Activated naive CD8-positive, alpha-beta T cell (primary cell): ENCODE results near the gene PDE9A.

Experiments
- H3K27ac Mint-ChIP-seq: one replicate; pipeline ENCODE4 v1.8.0; 2021; ENCODE audit warnings: mixed read lengths
- H3K27me3 Mint-ChIP-seq: one replicate; pipeline ENCODE4 v1.8.0; 2021; ENCODE audit warnings: mixed read lengths
- H3K36me3 Mint-ChIP-seq: one replicate; pipeline ENCODE4 v1.8.0; 2021; ENCODE audit warnings: mixed read lengths
- H3K4me1 Mint-ChIP-seq: one replicate; pipeline ENCODE4 v1.8.0; 2021; ENCODE audit warnings: low read depth, mixed read lengths
- H3K4me3 Mint-ChIP-seq: one replicate; pipeline ENCODE4 v1.8.0; 2021; ENCODE audit warnings: mild to moderate bottlenecking, mixed read lengths
- H3K9me3 Mint-ChIP-seq: one replicate; pipeline ENCODE4 v1.8.0; 2021; ENCODE audit warnings: low read depth, mixed read lengths

PDE9A gene

DNA sequence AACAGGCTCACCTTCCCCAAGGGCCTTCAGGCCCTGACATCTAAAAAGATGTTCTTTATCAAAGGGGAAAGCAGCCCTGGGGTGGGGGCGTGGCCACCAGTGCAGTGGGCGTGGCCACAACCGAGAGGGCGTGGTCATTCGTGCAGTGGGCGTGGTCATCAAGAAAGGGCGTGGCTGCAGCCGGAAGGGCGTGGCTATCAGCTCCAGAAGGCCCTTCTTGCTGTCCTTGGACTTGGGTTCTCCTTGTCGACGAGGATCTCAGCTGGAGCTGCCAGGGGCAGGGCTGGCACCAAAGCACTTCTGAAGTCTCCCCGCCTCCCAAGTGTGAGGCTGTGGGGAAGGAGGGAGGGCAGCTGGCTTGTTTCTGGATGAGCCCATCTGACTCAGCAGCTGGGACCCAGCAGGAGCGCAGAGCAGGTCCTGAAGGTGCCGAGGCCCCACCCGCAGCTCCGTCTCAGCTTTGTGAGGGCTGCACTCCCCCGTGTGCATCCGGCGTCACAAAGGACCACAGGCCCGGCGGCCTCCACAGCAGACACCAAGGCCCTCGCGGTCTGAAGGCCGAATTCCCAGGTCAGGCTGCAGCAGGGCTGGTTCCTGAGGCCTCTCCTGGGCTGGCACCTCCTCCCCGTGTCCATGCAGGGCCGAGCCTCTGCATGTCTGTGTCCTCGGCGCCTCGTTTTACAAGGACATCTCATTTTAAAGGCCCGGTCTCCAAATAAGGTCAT, 12.8 kb downstream of the PDE9A start:
- peaks cover 2% of the 10 kb centered on the region for H3K4me1 Mint-ChIP-seq
- H3K4me3 Mint-ChIP-seq, result no peak overlapping the region
- H3K9me3 Mint-ChIP-seq, result no peaks in the 10 kb centered on the region
- H3K36me3 Mint-ChIP-seq, result no peaks in the 10 kb centered on the region
- no peak overlapping the region for H3K27ac Mint-ChIP-seq
- no peaks in the 10 kb centered on the region for H3K27me3 Mint-ChIP-seq

DNA sequence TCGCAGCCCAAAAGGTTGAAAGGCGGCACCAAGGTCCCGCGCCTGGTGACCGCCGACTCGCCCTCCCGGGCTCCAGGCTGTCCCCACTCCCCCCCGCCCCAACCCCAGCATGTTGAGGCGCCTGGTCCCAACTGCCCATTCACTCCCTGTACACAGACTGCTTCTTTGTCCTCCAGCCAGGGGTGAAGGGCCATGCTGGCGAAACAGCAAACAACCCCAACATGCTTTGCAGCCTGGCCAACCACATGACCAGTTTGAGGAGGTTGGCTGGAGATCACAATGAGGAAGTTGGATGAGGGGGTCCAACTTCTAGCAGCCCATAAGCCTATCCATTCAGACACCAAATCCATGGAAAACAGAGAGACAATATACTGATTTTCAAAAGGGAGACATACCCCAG, 13.5 kb downstream of the PDE9A start:
- Mint-ChIP-seq H3K27me3 (no peaks in the 10 kb centered on the region), H3K9me3 (no peaks in the 10 kb centered on the region), H3K36me3 (no peaks in the 10 kb centered on the region), H3K4me3 (no peak overlapping the region), H3K27ac (no peak overlapping the region), H3K4me1 (peaks cover 2% of the 10 kb centered on the region)

DNA sequence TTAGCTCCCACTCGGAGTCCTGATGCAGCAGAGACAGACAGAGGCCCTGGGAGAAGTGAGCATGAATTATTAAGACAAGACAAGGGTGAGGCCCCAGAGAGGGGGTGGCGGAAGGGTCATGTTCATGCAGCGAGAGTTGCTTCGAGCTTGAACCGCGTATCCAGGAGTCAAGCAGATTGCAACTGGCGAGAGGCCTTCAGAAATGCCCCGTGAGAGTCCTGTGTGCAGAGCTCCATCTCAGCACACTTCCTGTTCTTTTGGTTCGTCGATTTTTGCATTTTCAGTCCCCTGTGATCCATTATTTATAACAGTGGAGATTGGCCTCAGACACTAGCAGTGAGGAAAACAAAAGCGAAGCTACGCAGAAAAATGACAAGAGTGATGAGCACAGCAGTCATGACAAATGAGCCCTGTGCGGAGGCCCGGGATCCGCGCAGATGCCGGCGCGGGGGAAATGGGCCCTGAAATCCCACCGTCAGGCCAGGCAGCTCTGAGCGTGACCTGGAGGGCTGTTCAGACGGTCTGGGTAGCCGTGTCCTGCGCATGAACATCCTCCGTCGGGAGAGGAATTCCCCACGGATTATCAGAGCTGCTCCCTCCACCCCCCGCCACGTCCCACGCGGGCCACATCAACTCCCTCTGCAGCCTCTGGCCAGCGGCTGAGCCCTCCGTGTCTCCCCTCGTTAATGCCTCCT, 15.0 kb downstream of the PDE9A start:
- peaks cover 2% of the 10 kb centered on the region for H3K4me1 Mint-ChIP-seq
- no peak overlapping the region for H3K4me3 Mint-ChIP-seq
- no peaks in the 10 kb centered on the region for H3K9me3 Mint-ChIP-seq
- no peak overlapping the region for H3K27ac Mint-ChIP-seq
- H3K27me3 Mint-ChIP-seq, result no peaks in the 10 kb centered on the region
- no peaks in the 10 kb centered on the region for H3K36me3 Mint-ChIP-seq

DNA sequence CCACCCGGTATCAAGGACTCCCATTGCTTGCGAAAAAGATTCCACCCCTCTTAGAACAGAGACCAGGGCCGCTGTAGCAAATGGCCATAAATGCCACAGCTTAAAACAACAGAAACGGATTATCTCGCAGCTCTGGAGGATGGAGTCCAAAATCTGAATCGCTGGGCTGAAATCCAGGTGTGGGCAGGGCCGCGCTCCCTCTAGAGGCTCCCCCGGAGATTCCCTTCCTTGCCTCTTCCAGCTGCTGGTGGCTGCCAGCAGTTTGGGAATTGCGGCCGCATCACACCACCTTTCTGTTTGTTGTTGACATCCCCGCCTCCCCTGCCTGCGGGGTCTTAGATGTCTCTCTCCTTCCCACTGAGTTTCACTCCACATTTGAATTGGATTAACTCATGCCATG, 15.6 kb downstream of the PDE9A start:
- Mint-ChIP-seq H3K9me3 (no peaks in the 10 kb centered on the region), H3K27me3 (no peaks in the 10 kb centered on the region), H3K36me3 (no peaks in the 10 kb centered on the region), H3K4me1 (peaks cover 2% of the 10 kb centered on the region), H3K27ac (no peak overlapping the region), H3K4me3 (no peak overlapping the region)

DNA sequence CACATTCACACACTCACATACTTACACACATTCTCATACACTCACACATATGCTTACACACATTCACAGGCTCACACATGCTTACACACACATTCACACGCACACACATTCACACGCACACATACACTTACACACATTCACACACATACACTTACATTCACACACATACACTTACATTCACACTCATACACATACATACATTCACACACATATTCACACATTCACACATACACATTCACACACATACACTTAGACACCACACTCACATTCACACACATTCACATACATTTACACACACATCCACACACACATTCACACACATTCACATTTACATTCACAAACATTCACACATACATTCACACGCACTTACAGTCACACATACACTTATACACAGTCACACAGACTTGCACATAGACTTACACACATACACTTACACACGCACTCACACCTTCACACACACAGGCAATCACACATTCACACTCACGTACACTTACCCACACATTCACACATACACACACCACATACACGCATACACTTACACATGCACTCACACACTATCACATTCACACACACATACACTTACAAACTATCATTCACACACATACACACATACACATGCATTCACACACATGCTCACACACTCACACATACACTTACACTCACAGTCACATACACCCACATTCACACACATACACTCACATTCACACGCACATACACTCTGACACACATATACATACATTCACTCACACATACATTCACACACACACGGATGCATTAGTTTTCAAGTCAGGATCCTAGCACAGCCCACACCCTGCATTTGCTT, 16.8 kb downstream of the PDE9A start:
- peaks cover 2% of the 10 kb centered on the region for H3K4me1 Mint-ChIP-seq
- no peaks in the 10 kb centered on the region for H3K27me3 Mint-ChIP-seq
- H3K4me3 Mint-ChIP-seq, result no peak overlapping the region
- no peaks in the 10 kb centered on the region for H3K9me3 Mint-ChIP-seq
- no peaks in the 10 kb centered on the region for H3K36me3 Mint-ChIP-seq
- H3K27ac Mint-ChIP-seq, result no peak overlapping the region

DNA sequence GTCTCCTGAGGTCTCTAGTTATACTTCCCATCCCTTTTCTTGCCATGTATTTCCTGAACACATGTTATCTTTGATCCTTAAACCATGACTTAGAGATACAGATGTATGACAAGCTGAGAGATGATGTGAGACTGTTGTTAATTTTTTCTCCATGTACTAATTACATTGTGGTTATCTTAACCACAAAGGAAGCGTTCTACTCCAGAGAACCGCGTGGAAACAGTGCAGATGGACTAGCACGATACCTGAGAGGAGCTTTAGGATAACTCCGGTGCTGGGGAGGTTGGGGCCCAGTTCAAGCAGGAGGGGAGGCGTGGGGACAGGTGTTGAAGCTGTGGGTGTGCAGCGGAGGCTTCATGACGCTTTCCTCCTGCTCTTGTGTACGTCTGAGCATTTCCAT, 17.5 kb downstream of the PDE9A start:
- no peak overlapping the region for H3K27ac Mint-ChIP-seq
- H3K4me1 Mint-ChIP-seq, result peaks cover 2% of the 10 kb centered on the region
- H3K4me3 Mint-ChIP-seq, result no peak overlapping the region
- H3K9me3 Mint-ChIP-seq, result no peaks in the 10 kb centered on the region
- H3K36me3 Mint-ChIP-seq, result no peaks in the 10 kb centered on the region
- no peaks in the 10 kb centered on the region for H3K27me3 Mint-ChIP-seq

DNA sequence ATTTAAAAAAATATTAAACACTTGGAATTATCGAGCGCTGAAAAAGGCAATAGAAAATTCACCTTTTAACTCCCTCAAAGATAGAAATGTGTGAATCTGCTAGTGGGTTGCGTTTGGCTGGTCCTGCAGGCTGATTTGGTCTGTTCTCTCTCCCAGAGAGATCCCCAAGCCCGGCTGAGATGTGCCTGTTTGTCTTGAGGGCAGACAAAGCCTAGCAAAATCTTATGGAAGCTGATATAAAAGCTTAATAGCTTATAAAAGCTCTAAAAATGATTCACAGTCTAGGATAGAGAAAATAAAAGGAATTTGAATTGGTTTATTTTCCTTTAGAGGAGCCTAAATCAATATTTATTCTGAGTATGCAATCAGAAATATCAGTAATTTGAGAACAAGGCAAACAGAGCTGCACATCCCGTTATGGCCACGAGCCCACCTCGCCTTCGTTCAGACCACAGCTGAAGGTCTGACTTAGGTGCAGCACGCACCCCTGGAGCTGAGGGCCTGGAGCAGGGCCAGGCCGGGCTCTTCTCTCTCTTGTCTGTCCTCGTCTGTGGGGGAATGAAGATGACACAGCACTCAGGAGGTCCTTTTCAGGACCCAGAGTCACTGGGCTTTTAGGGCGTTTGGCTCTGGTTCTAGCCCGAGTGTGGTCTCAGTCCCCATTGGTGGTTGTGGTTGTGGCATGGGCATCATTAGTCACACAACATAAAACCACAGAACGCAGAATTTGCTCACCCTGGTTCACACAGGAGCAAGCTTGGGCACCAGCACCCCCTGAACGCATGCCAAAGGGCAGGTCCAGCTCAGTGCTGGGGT, 18.6 kb downstream of the PDE9A start:
- H3K27ac Mint-ChIP-seq, result no peak overlapping the region

DNA sequence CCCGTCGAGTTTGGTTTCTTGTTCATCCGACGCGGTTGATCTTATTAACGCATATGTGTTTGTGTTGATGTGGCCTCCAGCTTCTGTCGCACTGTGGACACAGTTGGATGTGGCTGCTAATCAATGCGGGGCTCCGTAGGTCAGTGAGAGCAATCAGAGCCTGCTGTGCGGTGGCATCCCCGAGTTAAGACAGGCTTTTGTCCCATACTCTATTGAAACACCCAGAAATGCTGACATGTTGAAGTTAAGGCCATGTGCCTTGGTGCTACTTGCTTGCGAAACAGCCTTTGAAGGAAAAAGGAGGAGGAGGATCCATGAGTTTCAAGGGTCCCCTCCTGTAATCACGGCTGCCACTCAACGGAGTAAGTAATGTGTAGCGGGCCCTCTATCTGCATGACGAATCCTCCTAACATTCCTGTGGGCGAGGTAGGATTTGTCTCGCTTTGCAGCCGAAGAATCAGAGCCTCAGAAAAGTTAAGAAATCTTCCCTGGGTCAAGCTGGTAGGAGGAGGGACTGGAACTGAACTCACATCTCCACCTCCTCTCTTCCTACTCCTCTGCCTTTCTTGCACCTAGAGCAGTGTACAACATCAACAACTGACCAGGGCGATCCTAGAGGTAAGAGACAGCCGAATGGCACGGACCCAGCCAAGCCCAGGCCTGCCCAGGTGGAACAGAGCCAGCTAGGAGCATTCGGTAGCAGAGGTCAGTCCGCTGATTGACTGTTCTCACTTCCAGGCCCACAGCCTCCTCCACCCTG, 19.5 kb downstream of the PDE9A start:
- peaks cover 13% of the 10 kb centered on the region for H3K4me1 Mint-ChIP-seq
- peak overlapping the region; percentile 28 for H3K27ac Mint-ChIP-seq
- H3K9me3 Mint-ChIP-seq, result no peaks in the 10 kb centered on the region
- no peaks in the 10 kb centered on the region for H3K27me3 Mint-ChIP-seq
- H3K4me3 Mint-ChIP-seq, result no peak overlapping the region
- H3K36me3 Mint-ChIP-seq, result no peaks in the 10 kb centered on the region

More for the DNA sequence above, 18.6 kb downstream of the PDE9A start:
- no peaks in the 10 kb centered on the region for H3K9me3 Mint-ChIP-seq
- H3K4me1 Mint-ChIP-seq, result peaks cover 5% of the 10 kb centered on the region
- H3K36me3 Mint-ChIP-seq, result no peaks in the 10 kb centered on the region
- no peaks in the 10 kb centered on the region for H3K27me3 Mint-ChIP-seq
- H3K4me3 Mint-ChIP-seq, result no peak overlapping the region

DNA sequence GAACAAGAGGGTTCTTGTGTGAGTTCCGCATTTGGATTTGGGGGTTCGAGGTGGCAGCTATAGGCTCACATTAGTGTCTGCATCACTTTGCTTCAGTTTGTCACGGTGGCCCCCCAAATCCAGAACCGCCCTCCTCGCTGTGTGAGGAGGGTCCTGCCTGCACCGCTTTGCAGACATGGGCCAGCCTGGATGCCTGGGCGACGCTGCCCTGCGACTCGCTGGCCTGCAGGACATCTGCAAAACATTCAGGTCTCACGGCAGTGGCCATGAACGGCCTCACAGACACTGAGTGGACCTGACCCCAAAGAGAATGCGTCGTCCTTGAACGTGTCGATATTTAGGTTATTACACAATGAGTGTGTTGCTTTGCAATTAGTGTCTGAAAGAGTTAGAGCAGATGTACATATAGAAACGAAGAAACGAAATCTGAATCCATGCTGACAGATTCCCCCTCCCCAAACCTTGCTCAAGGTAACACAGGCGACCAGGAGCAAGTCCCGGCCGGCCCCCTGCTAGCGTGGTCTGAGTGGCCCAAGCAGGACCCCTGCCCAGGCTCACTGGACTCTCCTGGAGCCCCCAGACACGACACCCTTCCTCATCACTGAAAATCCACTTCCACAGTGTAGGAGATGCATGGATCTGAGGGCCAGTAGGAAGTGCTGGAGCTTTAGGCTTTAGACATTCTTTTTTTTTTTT, 20.4 kb downstream of the PDE9A start:
- H3K4me1 Mint-ChIP-seq, result peaks cover 20% of the 10 kb centered on the region
- no peaks in the 10 kb centered on the region for H3K36me3 Mint-ChIP-seq
- no peak overlapping the region for H3K4me3 Mint-ChIP-seq
- H3K27ac Mint-ChIP-seq, result no peak overlapping the region
- H3K27me3 Mint-ChIP-seq, result no peaks in the 10 kb centered on the region
- H3K9me3 Mint-ChIP-seq, result no peaks in the 10 kb centered on the region

DNA sequence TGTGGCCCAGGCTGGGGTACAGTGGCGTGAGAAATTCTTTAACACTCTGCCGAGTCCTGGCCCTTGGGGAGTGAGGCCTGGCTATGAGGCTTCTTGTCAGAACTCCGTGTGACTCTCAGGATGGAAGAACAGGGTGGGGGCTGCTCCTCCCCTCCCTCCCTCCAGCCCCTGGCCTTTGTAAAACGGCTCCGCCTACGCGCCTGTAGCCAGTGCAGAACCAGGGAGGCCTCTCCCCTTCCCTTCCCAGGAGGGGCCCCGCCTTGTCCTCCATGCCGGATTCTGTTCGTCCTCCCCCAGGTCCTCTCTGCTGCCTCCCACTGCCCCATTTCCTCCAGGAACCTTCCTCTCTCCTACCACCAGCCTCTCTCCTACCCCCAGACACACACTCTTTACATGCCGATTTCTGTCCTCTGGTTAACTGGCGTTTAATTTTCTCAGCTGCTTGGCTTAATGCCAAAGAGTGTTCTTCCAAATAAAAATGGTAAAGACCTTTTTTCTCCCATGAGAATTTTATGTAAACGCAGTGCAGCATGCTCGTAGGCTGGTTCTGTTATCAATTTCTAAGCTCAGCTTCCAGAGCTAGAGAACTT, 21.0 kb downstream of the PDE9A start:
- Mint-ChIP-seq H3K4me3 (no peak overlapping the region), H3K36me3 (no peaks in the 10 kb centered on the region), H3K27ac (no peak overlapping the region)

DNA sequence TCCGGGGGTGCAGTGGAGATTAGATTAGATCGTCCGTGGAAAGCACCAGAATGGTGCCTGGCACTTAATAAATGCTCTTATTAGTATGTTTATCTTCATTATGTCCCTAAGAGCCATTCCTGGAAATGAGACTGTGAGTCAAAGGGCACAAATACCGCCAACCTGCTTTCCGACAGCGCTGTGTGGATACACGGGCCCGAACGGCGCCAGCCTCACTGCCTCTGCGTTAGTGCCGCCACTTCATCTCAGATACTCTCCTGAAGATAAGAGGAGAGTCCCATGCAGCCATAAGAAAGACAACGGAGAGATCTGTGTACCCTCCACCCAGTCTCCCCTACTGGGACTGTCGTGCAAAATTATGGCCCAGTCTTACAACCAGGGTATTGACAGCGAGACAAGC, 22.0 kb downstream of the PDE9A start:
- Mint-ChIP-seq H3K27me3 (no peaks in the 10 kb centered on the region), H3K4me3 (no peak overlapping the region), H3K9me3 (no peaks in the 10 kb centered on the region), H3K4me1 (peaks cover 23% of the 10 kb centered on the region), H3K27ac (no peak overlapping the region), H3K36me3 (no peaks in the 10 kb centered on the region)

More for the DNA sequence above, 21.0 kb downstream of the PDE9A start:
- Mint-ChIP-seq H3K27me3 (no peaks in the 10 kb centered on the region), H3K4me1 (peaks cover 20% of the 10 kb centered on the region), H3K9me3 (no peaks in the 10 kb centered on the region)

DNA sequence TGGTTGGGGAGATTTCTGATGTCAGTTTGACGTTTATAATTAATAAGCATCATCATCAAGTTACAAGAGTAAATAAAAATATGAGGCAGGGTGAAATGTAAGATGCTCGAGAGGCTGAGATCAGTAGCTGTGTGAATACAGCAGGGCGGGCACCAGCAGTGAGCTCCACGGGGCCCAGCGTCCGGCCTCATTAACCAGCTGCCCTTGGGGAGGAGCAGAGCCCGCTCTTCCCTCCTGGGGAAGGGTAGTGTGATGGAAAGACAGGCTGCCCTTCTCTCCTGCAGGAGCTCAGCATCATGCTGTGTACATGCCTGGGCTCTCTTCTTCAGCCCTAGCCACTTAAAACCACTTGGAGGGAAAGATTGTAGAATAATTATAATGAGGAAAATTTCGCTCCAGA, 23.4 kb downstream of the PDE9A start:
- H3K27me3 Mint-ChIP-seq, result no peaks in the 10 kb centered on the region

More for the DNA sequence above, 23.4 kb downstream of the PDE9A start:
- Mint-ChIP-seq H3K9me3 (no peaks in the 10 kb centered on the region), H3K27ac (no peak overlapping the region), H3K4me3 (no peak overlapping the region), H3K36me3 (no peaks in the 10 kb centered on the region), H3K4me1 (peaks cover 35% of the 10 kb centered on the region)
